Measurements from ENCODE around the gene GPAM. TPM values are rescaled to one million over a fixed set of nuclear protein-coding genes. Genes with fewer than 3 reads are reported as not detected.

The GPAM gene
- total RNA-seq, 1 donor from 2014 or later = 6.9 TPM

- intact Hi-C loops (cut with DNase I) = no loop called here
- Histone ChIP-seq H3K9me3 (no peaks in the 10 kb centered on the region), H3K4me3 (no peak overlapping the region), H3K4me1 (no peaks in the 10 kb centered on the region), H3K27me3 (no peaks in the 10 kb centered on the region), H3K27ac (no peak overlapping the region), H3K36me3 (no peaks in the 10 kb centered on the region)
- DNase-seq (ENCODE audit: extremely low spot score in 2 of 2) = no peak
- TF ChIP-seq CTCF (IDR thresholded peaks at IDR 0.05) = no peak
- TF ChIP-seq POLR2A (IDR thresholded peaks at IDR 0.05) = no peak
- no peak for TF ChIP-seq POLR2AphosphoS5 (IDR thresholded peaks at IDR 0.05; ENCODE audit: insufficient read depth in 1 of 2, low read depth in 1 of 2)
Measured at GRCh38 chr10:112225771-112226438, 42.3 kb upstream of the GPAM start.

- TF ChIP-seq POLR2AphosphoS5 (IDR thresholded peaks at IDR 0.05; ENCODE audit: insufficient read depth in 1 of 2, low read depth in 1 of 2) = no peak
- no peak for TF ChIP-seq CTCF (IDR thresholded peaks at IDR 0.05)
- no peak for TF ChIP-seq POLR2A (IDR thresholded peaks at IDR 0.05)
- intact Hi-C loops (cut with DNase I) = no loop called here
Measured at GRCh38 chr10:112224933-112225529, 41.5 kb upstream of the GPAM start.

GRCh38 chr10:112223725-112224124 lies 40.2 kb upstream of the GPAM start:
- Histone ChIP-seq H3K27me3 (no peaks in the 10 kb centered on the region), H3K27ac (no peak overlapping the region), H3K4me1 (no peaks in the 10 kb centered on the region), H3K9me3 (no peaks in the 10 kb centered on the region), H3K4me3 (no peak overlapping the region), H3K36me3 (no peaks in the 10 kb centered on the region)
- intact Hi-C loops (cut with DNase I) = no loop called here
- TF ChIP-seq POLR2A (IDR thresholded peaks at IDR 0.05) (no peak), CTCF (IDR thresholded peaks at IDR 0.05) (no peak)
- DNase-seq (ENCODE audit: extremely low spot score in 2 of 2) = no peak

More at GRCh38 chr10:112224933-112225529, 41.5 kb upstream of the GPAM start:
- Histone ChIP-seq H3K4me1 (no peaks in the 10 kb centered on the region), H3K9me3 (no peaks in the 10 kb centered on the region), H3K4me3 (no peak overlapping the region), H3K27me3 (no peaks in the 10 kb centered on the region), H3K27ac (no peak overlapping the region), H3K36me3 (no peaks in the 10 kb centered on the region)
- DNase-seq (ENCODE audit: extremely low spot score in 2 of 2) = no peak

- no peak for TF ChIP-seq POLR2A (IDR thresholded peaks at IDR 0.05)
- no peak for TF ChIP-seq POLR2AphosphoS5 (IDR thresholded peaks at IDR 0.05; ENCODE audit: insufficient read depth in 1 of 2, low read depth in 1 of 2)
- no peak for TF ChIP-seq CTCF (IDR thresholded peaks at IDR 0.05)
Measured at GRCh38 chr10:112222799-112223198, 39.2 kb upstream of the GPAM start.

GRCh38 chr10:112221545-112221944 lies 38.0 kb upstream of the GPAM start:
- Histone ChIP-seq H3K27ac (no peak overlapping the region), H3K9me3 (no peaks in the 10 kb centered on the region), H3K36me3 (no peaks in the 10 kb centered on the region), H3K27me3 (no peaks in the 10 kb centered on the region), H3K4me3 (no peak overlapping the region), H3K4me1 (no peaks in the 10 kb centered on the region)
- DNase-seq (ENCODE audit: extremely low spot score in 2 of 2) = no peak
- no peak for TF ChIP-seq CTCF (IDR thresholded peaks at IDR 0.05)
- TF ChIP-seq POLR2AphosphoS5 (IDR thresholded peaks at IDR 0.05; ENCODE audit: insufficient read depth in 1 of 2, low read depth in 1 of 2) = no peak
- no peak for TF ChIP-seq POLR2A (IDR thresholded peaks at IDR 0.05)
- intact Hi-C loops (cut with DNase I) = no loop called here

More at GRCh38 chr10:112222799-112223198, 39.2 kb upstream of the GPAM start:
- H3K4me1 ChIP-seq = no peaks in the 10 kb centered on the region
- H3K36me3 ChIP-seq = no peaks in the 10 kb centered on the region
- intact Hi-C loops (cut with DNase I) = no loop called here
- H3K27ac ChIP-seq = no peak overlapping the region
- no peaks in the 10 kb centered on the region for H3K9me3 ChIP-seq
- no peaks in the 10 kb centered on the region for H3K27me3 ChIP-seq
- H3K4me3 ChIP-seq = no peak overlapping the region
- DNase-seq (ENCODE audit: extremely low spot score in 2 of 2) = no peak

Measured in vagina (tissue), 2 donors.